Neural progenitor cell (in vitro differentiated cells): Measurements from ENCODE around the gene PPP2R2C.

Source experiments
- EZH2 ChIP-seq: fragments of 200-600 bp; sonication (generic); IDR thresholded peaks from 2 replicates; pipeline ENCODE4 v1.6.1; 2017; ENCODE audit warnings: antibody characterized with exemption, mild to moderate bottlenecking, moderate library complexity
- TF ChIP-seq, protein P1 (sequence below): fragments of 200-600 bp; sonication (generic); IDR thresholded peaks from 2 replicates; pipeline ENCODE4 v1.5.1; 2017; ENCODE audit warnings: antibody characterized with exemption, mild to moderate bottlenecking

- TF ChIP-seq, protein P1, sequence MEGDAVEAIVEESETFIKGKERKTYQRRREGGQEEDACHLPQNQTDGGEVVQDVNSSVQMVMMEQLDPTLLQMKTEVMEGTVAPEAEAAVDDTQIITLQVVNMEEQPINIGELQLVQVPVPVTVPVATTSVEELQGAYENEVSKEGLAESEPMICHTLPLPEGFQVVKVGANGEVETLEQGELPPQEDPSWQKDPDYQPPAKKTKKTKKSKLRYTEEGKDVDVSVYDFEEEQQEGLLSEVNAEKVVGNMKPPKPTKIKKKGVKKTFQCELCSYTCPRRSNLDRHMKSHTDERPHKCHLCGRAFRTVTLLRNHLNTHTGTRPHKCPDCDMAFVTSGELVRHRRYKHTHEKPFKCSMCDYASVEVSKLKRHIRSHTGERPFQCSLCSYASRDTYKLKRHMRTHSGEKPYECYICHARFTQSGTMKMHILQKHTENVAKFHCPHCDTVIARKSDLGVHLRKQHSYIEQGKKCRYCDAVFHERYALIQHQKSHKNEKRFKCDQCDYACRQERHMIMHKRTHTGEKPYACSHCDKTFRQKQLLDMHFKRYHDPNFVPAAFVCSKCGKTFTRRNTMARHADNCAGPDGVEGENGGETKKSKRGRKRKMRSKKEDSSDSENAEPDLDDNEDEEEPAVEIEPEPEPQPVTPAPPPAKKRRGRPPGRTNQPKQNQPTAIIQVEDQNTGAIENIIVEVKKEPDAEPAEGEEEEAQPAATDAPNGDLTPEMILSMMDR, result no peak
- TF ChIP-seq EZH2, result no peak
These were observed 23.3 kb upstream of the PPP2R2C start for GRCh38 chr4:6495736-6496135.
